DMS79 treated with DMSO at 0.1 percent for 48 hours (cell line): ENCODE results near the gene LINC01488.

Experiments used
- DNase-seq: peaks from one replicate; lab custom pipeline; 2025; lab: John Stamatoyannopoulos, UW

The LINC01488 gene

GRCh38 chr11:69481393-69481844, at the start of gene LINC01488:
TSS of gene LINC01488 (plus strand) at chr11:69481663.
- no peak for DNase-seq

GRCh38 chr11:69431893-69432738, 49.3 kb upstream of the LINC01488 start:
- DNase-seq: no peak

GRCh38 chr11:69433741-69434140, 47.7 kb upstream of the LINC01488 start:
- no peak for DNase-seq

GRCh38 chr11:69434471-69434931, 47.0 kb upstream of the LINC01488 start:
- no peak for DNase-seq

GRCh38 chr11:69435161-69435986, 46.1 kb upstream of the LINC01488 start:
- no peak for DNase-seq

- DNase-seq: no peak
Measured at GRCh38 chr11:69436041-69436982, 45.2 kb upstream of the LINC01488 start.

- no peak for DNase-seq
Measured at GRCh38 chr11:69437001-69437875, 44.2 kb upstream of the LINC01488 start.

- DNase-seq: no peak
Measured at GRCh38 chr11:69437876-69438205, 43.6 kb upstream of the LINC01488 start.

GRCh38 chr11:69438286-69438920, 43.1 kb upstream of the LINC01488 start:
- no peak for DNase-seq

GRCh38 chr11:69439127-69439526, 42.3 kb upstream of the LINC01488 start:
- no peak for DNase-seq

GRCh38 chr11:69439651-69440464, 41.6 kb upstream of the LINC01488 start:
- DNase-seq: no peak

- no peak for DNase-seq
Measured at GRCh38 chr11:69440876-69441275, 40.6 kb upstream of the LINC01488 start.

GRCh38 chr11:69442012-69442806, 39.3 kb upstream of the LINC01488 start:
- DNase-seq: no peak

- DNase-seq: no peak
Measured at GRCh38 chr11:69442807-69443137, 38.7 kb upstream of the LINC01488 start.

- DNase-seq: peak; percentile 57
Measured at GRCh38 chr11:69443138-69443967, 38.1 kb upstream of the LINC01488 start.

- DNase-seq: no peak
Measured at GRCh38 chr11:69443968-69444364, 37.5 kb upstream of the LINC01488 start.

GRCh38 chr11:69444381-69445130, 36.9 kb upstream of the LINC01488 start:
- DNase-seq: no peak
